HG03103 (cell line): Measurements from ENCODE around the gene PTPRQ.
"Not testable (repeated sequence)": the region's sequence is repeated elsewhere in the genome, so short reads cannot be mapped to it uniquely, and the experiment has no call there.

Experiments
- ATAC-seq: cut with Tn5 transposase; IDR thresholded peaks from one replicate; pipeline ENCODE4 v1.9.1; 2021; ENCODE audit warnings: low read depth; ENCODE audit not compliant: unreplicated experiment

The PTPRQ gene

GRCh38 chr12:80625901-80626300 lies 181.9 kb downstream of the PTPRQ start:
- ATAC-seq, result no peak

- ATAC-seq, result no peak
Measured at GRCh38 chr12:80627782-80628181, 183.7 kb downstream of the PTPRQ start.

GRCh38 chr12:80632835-80633234 lies 188.8 kb downstream of the PTPRQ start:
- ATAC-seq, result no peak

GRCh38 chr12:80634903-80635302 lies 190.9 kb downstream of the PTPRQ start:
- ATAC-seq, result no peak

GRCh38 chr12:80636832-80637231 lies 192.8 kb downstream of the PTPRQ start:
- ATAC-seq, result no peak

- no peak for ATAC-seq
Measured at GRCh38 chr12:80641936-80642335, 197.9 kb downstream of the PTPRQ start.

GRCh38 chr12:80643961-80644360 lies 199.9 kb downstream of the PTPRQ start:
- no peak for ATAC-seq

- ATAC-seq, result no peak
Measured at GRCh38 chr12:80648881-80649280, 204.8 kb downstream of the PTPRQ start.

- ATAC-seq, result no peak
Measured at GRCh38 chr12:80655751-80656150, 211.7 kb downstream of the PTPRQ start.

GRCh38 chr12:80659512-80660063 lies 215.6 kb downstream of the PTPRQ start:
- ATAC-seq, result no peak

- no peak for ATAC-seq
Measured at GRCh38 chr12:80662586-80662985, 218.6 kb downstream of the PTPRQ start.

- ATAC-seq, result no peak
Measured at GRCh38 chr12:80670214-80670613, 226.2 kb downstream of the PTPRQ start.

GRCh38 chr12:80676042-80676636 lies 232.1 kb downstream of the PTPRQ start:
- not testable (repeated sequence) for ATAC-seq

- no peak for ATAC-seq
Measured at GRCh38 chr12:80676856-80677255, 232.8 kb downstream of the PTPRQ start.

GRCh38 chr12:80677994-80678393 lies 234.0 kb downstream of the PTPRQ start:
- ATAC-seq, result no peak

- no peak for ATAC-seq
Measured at GRCh38 chr12:80679346-80680131, 235.5 kb downstream of the PTPRQ start.

- ATAC-seq, result no peak
Measured at GRCh38 chr12:80681287-80681686, 237.3 kb downstream of the PTPRQ start.

GRCh38 chr12:80681786-80682185 lies 237.8 kb downstream of the PTPRQ start:
- ATAC-seq, result no peak

- ATAC-seq, result no peak
Measured at GRCh38 chr12:80684077-80684495, 240.1 kb downstream of the PTPRQ start.

GRCh38 chr12:80690090-80690489 lies 246.1 kb downstream of the PTPRQ start:
- ATAC-seq, result no peak

GRCh38 chr12:80690513-80690912 lies 246.5 kb downstream of the PTPRQ start:
- ATAC-seq, result no peak

GRCh38 chr12:80692114-80692513 lies 248.1 kb downstream of the PTPRQ start:
- peak; percentile 66 for ATAC-seq
